Measurements from ENCODE around the gene CYP3A5. TPM values are rescaled to one million over a fixed set of nuclear protein-coding genes. Genes with fewer than 3 reads are reported as not detected.
"Not testable (repeated sequence)": the region's sequence is repeated elsewhere in the genome, so short reads cannot be mapped to it uniquely, and the experiment has no call there.

CYP3A5 gene
- 96.8 TPM for total RNA-seq
- long read RNA-seq, partial matches to known transcripts: 10 of 37 reads
- long read RNA-seq, other reads (novel, unspliced or antisense): 26 of 37 reads

DNA sequence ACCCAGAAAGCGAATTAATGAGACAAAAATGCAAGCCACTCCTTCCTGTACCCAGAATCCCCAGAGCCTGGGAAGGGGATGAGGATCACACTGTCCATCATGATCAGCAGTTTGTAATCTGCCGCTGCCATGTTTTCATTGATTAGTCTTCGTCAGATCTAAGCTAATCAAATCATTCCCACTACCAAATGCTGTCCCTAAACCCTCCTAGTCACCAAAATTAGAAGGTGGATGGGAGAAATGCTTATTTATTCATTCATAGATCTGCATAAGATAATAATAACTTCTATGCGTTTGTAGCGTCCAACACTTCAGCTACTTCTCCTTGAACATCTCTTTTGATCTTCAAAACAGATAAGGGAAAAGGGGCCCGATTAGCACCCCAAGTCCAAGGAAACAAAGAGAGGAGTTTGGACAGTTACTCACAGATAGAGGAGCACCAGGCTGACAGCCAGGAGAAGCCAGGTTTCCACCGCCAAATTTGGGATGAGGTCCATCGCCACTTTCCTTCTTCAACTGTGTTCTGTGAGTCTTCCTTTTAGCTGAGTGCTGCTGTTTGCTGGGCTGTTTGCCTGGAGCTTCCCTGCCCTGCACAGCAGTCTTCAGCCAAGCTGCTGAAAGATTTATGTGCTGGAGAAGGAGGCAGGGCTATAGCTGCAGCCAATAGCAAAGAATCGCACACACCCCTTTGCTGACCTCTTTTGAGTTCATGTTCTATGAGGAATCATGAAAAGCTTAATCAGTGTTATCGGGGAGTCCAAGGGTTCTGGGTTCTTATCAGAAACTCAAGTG, at the start of gene CYP3A5:
TSS of gene CYP3A5 (minus strand) at position 597 of the 792 bp plus-strand sequence. CDS start at position 497, 100 bp downstream.
- DNase-seq (ENCODE audit: low spot score): no peak

DNA sequence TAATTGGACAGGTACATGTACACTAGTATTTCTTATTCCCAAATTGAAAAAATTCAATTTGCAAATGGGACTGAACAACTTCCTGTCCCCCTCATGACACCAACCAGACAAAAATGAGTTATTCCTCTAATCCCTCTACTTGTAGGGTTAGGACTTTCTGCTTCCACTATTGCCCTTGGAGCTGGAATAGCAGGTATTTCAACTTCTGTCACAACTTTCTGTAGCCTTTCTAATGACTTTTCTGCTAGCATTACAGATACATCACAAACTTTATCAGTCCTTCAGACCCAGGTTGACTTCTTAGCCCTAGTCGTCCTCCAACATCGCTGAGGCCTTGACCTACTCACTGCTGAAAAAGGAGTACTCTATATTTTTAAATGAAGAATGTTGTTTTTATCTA, 48.8 kb upstream of the CYP3A5 start:
- DNase-seq (ENCODE audit: low spot score): no peak

DNA sequence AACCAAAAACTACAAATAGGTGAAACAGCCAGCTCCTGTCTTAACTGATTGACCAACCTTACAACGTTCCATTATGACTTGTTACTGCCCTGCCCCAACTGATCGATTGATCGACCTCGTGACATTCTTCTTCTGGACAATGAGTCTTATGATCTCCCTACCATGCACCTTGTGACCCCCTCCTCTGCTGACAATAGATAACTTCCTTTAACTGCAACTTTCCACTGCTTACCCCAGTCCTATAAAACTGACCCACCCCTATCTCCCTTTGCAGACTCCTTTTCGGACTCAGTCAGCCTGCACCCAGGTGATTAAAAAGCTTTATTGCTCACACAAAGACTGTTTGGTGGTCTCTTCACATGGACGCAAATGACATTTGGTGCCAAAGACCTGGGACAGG, 43.4 kb upstream of the CYP3A5 start:
- not testable (repeated sequence) for DNase-seq (ENCODE audit: low spot score)

DNA sequence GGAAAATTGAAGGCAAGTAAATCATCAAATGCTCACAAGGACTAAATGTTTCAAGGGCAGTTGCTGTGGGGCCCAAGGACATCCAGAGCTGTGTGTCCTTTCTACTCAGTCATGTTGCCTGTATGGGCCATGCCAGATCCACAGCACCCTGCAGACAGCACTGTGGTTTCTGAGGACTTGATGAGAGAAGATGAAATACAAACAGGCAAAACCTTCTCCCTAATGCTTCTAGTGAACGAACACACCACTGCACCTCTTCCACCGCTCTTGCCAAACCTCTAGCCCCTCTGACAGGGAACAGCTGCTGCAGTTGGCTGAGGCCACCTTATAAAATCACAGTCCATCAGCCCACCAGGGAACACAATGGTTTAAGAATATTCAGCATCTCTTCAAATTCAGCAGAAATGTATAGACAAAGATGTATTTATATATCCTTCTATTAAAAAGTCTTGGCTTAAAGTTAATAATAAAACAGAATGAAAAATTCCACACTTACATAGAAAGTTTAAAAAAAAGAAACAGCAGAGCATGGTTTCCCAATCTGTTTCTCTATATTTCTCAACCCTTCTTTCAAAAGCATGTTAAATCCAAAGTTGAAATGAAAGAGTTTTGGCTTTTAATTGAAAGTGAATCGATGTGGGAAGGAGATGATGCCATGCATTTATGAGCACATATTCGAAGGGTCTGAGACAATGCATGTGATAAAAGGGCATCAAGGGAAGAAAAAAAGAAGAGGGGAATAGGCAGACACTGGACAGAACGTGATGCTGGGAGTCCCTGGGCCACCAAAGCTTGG, 41.2 kb upstream of the CYP3A5 start:
- no peak for DNase-seq (ENCODE audit: low spot score)

DNA sequence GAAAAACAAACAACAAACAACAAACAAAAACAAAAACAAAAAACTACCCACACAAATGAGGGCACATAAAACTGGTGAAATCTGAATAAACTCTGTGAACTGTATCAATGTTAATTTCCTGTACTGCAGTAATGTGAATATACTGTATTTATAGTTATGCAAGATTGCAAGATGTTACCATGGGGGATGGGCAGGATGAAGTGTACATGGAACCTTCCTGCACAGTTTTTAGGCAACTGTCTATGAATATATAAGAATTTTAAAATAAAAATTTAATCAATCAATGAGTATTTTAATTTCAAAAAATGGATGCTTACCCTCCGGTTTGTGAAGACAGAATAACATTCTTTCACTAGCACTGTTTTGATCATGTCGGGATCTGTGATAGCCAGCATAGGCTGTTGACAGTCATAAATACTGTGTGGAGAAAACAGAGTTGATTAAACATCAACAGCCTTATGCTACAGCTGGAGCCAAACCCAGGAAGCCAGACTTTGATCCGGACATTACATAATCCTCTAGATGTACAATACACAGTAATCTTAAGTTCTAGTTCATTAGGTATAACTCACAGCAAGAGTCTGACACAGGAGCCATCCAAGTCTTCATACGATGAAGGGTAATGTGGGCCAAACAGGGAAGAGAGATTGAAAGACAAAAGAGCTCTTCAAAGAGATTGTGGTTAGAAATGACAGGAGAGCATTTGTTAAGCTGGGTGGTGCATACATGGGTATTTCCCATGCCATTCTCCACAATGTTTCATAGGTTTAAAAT, 40.4 kb upstream of the CYP3A5 start:
- DNase-seq (ENCODE audit: low spot score): no peak

DNA sequence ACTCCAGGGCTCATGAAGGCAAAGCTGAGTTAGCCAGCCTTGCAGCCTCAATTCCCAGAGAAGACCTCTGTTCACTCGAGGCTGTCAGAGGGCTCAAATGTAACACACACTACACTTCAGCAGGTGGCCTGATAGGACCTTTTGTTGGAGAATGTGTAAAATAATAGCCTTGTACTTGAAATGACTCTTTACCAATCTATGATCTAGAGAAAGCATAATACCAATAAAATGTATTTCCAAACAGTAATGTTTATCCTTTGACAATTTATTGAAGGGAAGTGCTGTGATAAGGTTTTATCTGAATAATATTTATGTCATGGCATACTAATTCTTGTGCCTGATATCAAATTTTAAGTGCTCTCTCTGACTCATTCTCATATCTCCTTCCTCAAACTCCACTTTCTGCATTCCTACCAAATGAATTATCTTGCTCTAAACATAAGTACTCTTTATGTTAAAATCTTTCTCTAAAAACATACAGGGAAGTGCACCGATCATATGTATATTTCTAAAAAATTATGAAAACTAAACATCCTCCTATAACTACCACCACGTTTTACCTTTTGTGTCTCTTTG, 34.3 kb upstream of the CYP3A5 start:
- no peak for DNase-seq (ENCODE audit: low spot score)

DNA sequence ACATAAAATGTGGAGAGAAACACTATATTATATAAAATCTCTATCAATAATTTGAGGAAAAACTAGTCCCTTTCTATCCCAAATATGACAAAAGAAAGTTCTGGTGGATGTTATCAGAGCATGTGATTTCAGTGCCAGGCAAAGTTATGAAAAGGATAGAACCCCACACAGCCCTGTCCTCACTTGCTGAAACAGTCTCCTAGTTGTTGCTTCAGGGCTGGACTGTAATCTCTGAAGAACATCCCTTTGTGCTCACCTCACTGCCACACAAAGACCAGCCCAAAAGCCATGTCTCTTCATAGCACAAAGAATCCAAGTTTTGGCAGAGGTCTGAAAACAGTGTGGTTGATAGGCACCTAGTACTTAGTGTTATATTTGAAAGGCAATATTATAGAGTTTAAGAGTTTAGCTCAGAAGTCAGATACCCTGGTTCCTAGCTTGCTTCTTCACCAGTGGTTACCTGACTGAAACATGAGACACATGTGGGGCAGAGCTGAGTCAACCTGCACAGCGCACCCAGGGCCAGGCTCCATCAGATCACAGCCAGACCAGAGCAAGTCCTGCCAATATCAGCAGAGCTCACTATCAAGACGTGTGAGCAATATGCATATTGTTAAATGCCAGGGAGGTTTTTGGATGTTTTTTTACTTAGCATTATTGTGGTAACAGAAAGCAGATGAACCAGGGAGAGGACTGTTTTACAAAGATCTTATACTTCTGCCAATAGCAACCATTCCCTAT, 30.2 kb upstream of the CYP3A5 start:
- no peak for DNase-seq (ENCODE audit: low spot score)

DNA sequence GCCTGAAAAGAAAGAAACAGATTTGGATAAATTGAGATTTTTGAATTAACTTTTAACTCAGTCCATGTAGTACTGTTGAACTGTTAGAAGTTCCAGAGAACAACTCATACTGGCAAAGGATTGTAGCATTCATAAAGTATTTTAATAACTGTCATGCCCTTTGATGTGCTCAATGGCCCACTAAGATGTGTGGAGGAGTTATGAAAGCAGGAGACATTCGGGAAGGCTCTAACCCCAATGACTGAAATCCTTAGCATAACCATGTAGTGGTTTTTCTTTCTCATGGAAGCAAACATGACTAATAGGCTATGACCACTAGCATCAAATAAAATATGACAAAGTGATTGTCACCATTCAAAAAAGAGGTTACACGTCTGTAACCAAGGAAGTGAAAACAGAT, 29.5 kb upstream of the CYP3A5 start:
- DNase-seq (ENCODE audit: low spot score): no peak

DNA sequence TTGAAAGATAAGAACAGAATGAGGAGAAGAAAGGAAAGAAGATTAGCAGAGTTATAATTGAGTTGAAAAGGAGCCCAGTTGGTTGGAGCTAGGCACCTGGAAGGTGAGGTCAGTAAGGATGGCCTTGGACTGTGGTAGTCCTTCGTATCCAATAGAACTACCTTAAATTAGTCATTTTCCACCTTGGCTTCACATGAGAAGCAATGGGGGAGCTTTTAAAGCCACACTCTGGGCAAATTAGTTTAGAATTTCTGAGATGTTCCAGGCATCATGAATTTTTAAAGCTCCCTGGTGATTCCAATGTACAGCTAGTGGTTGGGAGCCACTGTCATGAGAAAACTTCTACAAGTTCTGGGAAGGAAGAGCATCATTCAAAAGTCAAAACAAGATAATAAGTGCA, 27.3 kb upstream of the CYP3A5 start:
- DNase-seq (ENCODE audit: low spot score): no peak

DNA sequence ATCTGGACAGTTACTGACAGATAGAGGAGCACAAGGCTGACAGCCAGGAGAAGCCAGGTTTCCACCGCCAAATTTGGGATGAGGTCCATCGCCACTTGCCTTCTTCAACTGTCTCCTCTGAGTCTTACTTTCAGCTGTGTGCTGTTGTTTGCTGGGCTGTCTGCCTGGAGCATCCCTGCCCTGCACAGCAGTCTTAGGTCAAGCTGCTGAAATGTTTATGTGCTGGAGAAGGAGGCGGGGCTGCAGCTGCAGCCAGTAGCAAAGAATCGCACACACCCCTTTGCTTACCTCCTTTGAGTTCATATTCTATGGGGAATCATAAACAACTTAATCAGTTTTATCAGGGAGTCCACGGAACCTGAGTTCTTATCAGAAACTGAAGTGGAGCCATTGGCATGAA, 20.1 kb upstream of the CYP3A5 start:
- no peak for DNase-seq (ENCODE audit: low spot score)

DNA sequence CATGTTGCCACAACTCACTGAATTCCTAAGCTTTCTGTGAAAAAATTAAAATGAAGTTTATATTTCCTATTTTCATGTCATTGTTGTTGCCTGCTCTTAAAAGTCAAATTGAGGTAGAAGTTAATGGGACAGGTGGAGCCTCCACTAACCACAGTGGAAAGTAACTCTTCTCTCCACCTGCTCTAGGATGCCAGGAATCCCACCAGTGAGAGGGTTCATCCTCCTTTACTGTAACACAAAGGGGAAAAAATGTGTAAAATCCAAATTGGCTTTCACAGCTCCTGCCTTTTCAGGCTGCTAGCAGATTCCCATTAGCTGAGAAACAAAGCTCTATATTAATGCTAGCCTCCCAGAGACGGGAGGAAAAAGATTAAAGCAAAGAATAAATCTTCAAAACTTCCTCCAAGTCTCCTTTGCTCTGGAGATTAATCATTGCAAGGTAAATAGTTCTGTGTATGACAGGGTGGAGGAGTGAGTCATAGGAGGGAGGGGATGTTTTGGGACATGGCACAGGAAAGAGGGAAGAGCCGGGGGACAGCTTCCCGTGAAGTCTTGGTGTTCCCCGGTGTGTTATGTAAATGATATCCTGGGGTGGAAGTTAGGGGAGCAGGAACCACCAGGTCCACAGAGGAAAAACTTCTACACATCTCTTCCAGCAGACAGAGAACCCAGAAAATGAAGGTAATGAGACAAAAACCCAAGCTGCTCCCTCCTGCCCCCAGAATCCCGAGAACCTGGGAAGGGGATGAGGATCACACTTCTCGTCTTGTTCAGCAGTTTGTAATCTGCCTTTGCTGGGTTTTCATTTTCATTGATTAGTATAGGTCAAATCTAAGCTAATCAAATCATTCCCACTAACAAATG, 19.3 kb upstream of the CYP3A5 start:
- DNase-seq (ENCODE audit: low spot score): not testable (repeated sequence)

DNA sequence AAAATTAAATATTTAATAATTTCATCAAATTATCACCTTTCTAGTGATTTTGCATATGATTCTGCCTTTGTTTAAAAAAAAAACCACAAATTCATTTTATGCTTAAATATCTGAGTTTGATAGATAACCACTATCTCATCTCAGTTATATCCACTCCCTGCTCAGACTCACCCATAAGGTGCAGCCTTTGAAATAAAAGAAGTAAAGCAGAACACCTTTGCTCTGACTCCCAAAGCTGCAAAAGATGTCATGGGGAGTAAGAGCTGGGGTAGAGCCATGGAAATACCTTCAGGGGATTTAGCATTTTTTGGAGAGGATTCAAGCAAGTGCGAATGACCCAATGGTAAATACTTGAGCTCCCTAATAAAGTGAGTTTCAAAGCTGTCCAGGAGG, 15.1 kb upstream of the CYP3A5 start:
- no peak for DNase-seq (ENCODE audit: low spot score)

DNA sequence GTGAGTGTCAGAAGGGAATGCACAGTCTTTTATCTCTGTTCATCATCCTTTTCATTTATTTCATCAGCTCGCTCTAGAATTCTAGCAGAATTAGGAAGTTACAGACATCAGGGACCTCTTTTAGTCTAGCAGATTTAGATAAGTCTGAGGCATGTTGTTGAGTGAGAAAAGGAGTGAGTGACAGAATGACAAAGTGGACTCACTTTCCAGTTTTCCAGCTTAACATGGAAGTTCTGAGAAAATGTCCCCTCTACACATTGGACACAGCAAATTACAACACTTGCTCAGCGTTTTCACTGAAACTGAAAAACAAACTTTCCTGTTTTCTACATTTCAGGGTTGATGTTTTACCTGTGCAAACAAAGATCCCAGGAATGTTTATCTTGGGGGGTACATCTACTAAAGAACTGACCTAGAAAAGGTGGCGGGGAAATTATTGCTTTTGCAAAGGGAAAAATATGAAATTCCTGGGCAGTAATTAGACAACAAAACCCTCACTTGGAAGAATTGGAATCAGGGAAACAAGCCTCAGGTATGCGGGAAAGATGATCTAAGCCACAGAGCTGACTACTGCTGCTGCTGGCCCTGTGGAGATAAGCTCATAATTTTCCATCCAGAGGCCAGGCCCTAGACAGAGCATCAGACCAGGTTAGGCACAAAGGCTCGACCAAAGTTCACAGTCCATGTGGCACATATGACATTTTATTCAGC, 14.6 kb upstream of the CYP3A5 start:
- no peak for DNase-seq (ENCODE audit: low spot score)

DNA sequence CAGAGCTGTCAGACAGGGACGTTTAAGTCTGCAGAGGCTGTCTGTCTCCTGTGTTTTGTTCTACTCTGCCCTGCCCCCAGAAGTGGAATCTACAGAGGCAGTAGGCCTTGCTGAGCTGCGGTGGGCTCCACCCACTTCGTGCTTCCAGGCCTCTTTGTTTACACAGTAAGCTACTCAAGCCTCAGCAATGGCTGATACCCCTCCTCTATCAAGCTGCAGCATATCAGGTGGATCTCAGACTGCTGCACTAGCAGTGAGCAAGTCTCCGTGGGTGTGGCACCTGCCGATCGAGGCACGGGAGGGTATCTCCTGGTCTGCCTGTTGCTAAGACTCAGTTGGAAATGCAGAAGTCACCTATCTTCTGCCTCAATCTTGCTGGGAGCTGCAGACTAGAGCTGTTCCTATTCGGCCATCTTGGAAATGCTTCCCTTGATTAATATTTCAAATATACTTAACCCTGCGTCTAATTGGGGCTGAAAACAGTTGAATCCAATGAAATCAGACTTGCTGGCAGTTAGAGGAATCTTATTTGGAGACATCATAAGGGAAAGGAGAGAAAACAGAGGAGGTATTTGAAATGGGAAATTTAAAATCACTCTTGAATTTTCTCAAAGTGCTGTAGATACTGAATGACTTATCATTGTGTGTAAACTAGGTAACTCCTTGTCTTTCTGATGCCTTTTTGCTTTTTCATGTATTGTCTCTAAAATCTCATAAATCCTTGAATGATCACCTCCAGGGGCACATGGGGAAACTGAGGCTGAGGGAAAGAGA, 13.8 kb upstream of the CYP3A5 start:
- no peak for DNase-seq (ENCODE audit: low spot score)

DNA sequence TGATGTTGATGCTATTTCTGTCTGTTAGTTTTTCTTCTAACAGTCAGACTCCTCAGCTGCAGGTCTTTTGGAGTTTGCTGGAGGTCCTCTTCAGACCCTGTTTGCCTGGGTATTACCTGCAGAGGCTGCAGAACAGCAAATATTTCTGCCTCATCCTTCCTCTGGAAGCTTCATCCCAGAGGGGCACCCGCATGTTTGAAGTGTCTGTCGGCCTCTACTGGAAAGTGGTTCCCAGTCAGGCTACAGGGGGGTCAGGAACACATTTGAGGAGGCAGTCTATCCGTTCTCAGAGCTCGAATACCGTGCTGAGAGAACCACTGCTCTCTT, 13.3 kb upstream of the CYP3A5 start:
- no peak for DNase-seq (ENCODE audit: low spot score)

DNA sequence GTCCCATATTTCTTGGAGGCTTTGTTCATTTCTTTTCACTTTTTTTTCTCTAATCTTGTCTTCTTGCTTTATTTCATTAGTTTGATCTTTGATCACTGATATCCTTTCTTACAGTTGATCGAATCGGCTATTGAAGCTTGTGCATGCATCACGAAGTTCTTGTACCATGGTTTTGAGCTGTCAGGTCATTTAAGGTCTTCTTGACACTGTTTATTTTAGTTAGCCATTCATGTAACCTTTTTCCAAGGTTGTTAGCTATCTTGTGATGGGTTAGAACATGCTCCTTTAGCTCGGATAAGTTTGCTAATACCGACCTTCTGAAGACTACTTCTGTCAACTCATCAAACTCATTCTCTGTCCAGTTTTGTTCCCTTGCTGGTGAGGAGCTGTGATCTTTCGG, 12.8 kb upstream of the CYP3A5 start:
- not testable (repeated sequence) for DNase-seq (ENCODE audit: low spot score)

DNA sequence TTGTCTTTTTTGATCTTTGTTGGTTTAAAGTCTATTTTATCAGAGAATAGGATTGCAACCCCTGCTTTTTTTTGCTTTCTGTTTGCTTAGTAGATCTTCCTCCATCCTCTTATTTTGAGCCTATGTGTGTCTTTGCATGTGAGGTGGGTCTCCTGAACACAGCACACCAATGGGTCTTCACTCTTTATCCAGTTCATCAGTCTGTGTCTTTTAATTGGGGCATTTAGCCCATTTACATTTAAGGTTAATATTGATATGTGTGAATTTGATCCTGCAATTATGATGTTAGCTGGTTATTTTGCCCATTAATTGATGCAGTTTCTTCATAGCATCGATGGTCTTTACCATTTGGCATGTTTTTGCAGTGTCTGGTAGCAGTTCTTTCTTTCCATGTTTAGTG, 11.9 kb upstream of the CYP3A5 start:
- DNase-seq (ENCODE audit: low spot score): not testable (repeated sequence)

DNA sequence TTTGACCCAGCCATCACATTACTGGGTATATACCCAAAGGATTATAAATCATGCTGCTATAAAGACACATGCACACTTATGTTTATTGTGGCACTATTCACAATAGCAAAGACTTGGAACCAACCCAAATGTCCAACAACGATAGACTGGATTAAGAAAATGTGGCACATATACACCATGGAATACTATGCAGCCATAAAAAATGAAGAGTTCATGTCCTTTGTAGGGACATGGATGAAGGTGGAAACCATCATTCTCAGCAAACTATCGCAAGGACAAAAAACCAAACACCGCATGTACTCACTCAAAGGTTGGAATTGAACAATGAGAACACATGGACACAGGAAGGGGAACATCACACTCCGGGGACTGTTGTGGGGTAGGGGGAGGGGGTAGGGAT, 11.1 kb upstream of the CYP3A5 start:
- not testable (repeated sequence) for DNase-seq (ENCODE audit: low spot score)

All from mesenteric fat pad (tissue), 1 donor.